CD4-positive, alpha-beta T cell treated with Interleukin-10 for 1 hour (primary cell): ENCODE results near the gene LDHAL6B.
A peak's percentile ranks its signal among the peaks of the same experiment; 100 is the strongest.

Experiments
- DNase-seq: peaks from one replicate; pipeline ENCODE4 v3.0.0-alpha.2; 2020

LDHAL6B gene

DNA sequence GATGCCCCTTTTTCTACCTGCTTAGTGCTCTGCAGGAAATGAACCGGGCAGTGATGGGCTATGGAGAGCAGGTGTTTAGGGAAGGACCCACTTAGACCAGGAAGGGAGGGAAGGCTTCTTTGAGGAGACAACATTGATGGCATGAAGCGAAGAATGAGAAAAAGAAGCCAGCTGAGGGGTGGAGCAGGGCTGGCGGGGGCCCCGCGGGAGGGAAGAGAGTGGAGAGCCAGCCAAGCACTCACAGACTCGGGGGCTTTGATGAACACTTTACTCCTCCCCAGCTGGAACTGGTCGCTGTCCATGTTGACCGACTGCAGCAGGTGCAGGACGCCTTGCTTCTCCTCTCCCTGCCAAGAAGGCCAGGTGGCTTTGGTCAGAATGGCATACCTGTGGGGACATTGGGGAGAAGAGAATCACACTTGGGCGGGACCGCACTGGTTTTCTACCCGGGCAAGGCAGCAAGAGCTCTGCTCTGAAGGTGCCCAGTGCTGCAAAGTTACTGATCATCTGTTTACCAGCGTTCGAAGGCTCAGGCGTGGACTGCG is 28.4 kb upstream of the LDHAL6B start:
- no peak for DNase-seq

DNA sequence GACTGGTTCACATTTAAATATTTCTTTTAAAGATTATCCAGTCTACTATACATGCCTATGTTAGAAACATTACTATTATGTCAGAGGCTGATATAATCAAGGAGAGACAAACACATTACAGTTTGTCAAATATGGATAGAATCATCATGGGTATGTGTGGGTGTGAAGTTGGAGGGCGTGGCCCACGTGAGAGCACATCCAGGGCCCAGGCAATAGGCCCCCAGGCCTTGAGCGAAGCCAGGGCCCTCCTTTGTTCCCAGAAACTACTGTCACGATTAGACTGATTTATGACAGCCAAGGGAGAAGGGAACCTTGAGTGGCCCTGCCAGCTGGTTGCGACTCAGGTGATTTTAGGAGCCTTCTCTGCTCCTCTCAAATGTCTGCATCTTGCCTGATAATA is 26.9 kb upstream of the LDHAL6B start:
- no peak for DNase-seq

DNA sequence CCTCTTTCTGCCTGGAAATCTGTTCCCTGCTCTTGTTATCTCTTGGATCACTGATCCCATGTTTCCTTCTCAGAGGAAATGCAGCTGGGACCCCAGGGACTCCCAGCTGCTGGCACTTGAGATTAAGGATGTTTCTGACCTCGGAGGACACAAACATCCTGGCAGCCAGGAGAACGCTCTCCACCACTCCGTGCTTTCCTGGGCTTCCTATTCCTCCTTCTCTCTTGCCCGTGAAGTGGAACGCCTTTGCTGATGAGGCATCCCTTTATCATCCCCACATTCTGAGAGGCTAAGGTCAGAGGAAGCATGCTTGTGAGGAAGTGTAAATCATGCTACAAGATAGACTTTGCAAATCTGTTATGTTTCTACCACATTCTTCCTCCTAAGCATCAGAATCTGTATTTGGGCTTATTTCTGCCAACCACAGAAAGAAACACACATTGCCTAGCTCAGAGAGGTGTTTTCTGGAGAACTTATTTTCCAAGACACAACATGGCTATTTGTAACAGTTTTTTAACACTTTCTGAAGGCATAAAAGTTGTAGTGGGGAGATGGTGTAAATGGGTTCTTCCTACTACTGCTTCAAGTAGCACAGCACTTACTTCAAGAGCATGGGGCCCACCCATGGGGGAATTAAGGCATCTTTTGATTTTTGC is 25.6 kb upstream of the LDHAL6B start:
- no peak for DNase-seq

DNA sequence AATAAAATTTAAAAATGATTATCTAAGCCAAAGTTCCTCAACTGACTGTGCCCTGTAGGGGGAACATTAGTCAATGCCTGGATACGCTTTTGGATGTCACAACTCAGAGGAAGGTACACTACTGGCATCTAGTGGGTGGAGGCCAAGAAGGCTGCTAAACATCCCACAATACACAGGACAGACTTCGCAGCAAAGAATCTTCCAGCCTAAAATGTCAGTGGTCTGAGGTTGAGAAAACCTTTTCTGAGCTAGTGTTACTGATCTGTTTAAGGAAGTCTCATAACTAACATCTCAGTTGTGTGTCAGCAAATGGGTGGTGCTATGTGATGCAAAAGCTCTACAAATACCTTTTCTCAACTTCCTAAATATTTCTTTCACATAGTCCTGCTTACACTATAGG is 20.9 kb upstream of the LDHAL6B start:
- peak; percentile 8 for DNase-seq

DNA sequence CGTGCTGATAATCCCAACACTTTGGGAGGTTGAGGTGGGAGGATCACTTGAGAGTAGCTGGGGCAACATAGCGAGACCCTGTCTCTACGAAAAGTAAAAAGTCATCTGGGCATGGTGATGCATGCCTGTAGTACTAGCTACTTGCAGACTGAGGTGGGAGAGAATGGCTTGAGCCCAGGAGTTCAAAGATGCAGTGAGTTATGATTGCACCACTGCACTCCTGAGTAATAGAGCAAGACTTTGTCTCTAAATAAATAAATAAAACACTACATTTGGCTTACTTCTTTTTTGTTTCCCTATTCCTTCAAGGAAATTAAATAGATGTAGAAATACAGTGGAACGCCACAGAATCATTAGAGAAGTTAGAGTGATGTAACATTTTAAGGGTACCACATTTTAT is 20.1 kb upstream of the LDHAL6B start:
- DNase-seq: no peak

DNA sequence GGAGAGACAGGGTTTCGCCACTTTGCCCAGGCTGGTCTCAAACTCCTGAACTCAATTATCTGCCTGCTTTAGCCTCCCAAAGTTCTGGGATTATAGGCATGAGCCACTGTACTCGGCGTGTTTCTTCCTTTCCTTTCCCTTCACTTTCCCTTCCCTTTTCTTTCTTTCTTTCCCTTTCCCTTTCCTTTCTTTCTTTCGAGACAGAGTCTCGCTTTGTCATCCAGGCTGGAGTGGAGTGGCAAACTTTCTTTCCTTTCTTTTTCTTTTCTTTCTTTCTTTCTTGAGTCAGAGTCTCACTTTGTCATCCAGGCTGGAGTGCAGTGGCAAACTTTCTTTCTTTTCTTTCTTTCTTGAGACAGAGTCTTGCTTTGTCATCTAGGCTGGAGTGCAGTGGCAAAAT is 17.4 kb upstream of the LDHAL6B start:
- DNase-seq: no peak

DNA sequence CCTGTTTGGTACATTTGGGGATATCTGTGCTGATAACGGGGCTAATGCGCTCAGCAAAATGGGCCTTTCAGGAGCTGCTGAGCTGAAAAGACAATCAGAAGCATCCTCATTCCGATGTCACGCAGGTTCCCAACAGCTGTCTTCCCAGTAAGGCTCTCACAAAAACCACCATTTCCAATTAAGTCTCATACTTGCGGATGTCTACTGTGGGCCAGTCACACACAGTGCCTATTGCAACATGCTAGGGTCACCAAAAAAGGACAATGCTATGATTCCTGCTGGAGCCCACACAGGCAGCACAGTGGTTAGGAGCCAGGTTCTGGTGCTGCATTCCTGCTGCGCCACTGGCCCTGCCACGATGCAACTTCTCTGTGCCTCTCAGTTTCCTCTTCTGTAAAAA is 16.4 kb upstream of the LDHAL6B start:
- DNase-seq: no peak

DNA sequence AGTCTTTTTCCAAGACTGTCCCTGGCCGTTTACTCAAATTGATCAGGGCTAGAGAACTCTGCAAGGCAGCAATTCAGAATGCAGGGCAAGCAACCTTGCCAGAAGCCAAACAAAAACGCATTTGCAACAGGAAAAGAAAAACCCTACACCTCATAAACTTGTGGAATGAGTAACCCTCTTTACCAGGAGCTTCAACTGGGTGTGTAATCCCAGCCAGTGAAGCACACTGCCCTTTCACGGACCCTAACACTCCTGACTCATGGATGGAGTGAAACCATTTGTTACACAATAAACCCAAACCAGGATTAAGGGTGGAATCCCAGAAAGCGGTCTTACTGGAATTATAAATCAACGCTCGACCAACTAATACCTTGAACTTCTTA is 14.8 kb upstream of the LDHAL6B start:
- no peak for DNase-seq

DNA sequence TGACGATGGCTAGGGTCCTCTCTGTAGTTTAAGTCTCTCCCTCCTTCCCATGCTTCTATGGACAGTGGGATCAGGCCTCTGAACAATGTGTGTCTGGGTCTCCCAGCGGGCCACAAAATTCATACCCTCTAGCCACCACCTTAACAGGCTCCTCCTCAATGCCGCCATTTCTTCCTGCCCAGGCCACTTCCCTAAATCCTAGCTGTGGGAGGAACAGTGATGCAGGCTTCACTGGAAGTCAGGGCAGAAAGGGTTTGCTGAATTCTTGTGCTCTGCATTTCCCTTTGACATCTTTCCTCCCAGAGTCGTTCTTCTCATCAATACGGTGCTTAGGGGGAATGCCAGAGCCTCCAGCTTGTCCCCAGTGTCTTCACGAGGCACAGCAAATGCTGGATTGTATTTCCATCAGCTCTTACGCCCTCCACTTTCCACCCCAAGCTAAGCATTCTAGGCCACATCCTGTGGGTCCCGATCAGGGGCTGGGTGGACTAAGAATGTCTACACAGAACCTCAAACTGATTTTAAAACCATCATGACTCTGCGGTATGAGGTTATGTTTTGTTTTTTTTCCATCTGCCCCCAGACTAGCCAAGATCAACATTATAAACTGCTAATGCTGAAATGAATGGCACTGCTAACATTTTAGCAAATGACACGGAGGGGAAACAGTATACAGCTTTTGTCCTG is 11.9 kb upstream of the LDHAL6B start:
- no peak for DNase-seq

DNA sequence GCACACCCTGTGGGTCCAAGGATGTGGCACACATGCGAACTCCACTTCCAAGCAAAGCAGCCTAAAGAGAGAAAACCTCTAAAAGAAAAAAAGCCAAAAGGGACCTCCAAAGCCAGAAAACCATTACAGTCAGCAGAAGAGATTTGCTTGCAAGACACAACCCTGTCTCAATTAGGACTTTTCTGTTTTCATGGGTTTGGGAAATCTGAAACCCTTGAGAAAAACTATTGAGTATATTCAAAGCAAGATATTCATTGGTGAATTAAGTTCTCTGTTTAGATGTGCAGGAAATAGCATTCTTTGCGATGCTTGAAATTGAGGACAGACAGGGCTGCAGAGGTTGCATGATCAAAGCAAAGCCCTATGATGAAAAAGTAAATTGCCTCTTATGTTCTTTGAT is 10.2 kb upstream of the LDHAL6B start:
- no peak for DNase-seq

DNA sequence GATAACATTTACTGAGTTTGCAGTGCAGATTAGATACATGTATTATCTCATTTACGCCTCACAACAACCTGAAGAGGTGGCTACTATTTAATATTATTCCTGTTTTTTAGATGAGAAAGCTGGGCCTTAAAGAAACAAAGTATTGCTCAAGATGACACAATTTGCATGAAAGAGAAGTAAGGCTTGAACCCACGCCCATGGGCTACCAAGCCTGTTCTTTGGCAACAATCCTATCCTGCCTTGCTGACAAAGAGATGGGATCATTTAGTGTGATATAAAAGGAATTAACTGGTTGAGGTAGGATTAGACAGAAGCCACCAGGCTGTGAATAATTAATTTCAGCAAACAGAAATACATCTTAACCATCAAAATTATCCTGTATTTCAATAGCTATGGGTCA is 9.2 kb upstream of the LDHAL6B start:
- no peak for DNase-seq

DNA sequence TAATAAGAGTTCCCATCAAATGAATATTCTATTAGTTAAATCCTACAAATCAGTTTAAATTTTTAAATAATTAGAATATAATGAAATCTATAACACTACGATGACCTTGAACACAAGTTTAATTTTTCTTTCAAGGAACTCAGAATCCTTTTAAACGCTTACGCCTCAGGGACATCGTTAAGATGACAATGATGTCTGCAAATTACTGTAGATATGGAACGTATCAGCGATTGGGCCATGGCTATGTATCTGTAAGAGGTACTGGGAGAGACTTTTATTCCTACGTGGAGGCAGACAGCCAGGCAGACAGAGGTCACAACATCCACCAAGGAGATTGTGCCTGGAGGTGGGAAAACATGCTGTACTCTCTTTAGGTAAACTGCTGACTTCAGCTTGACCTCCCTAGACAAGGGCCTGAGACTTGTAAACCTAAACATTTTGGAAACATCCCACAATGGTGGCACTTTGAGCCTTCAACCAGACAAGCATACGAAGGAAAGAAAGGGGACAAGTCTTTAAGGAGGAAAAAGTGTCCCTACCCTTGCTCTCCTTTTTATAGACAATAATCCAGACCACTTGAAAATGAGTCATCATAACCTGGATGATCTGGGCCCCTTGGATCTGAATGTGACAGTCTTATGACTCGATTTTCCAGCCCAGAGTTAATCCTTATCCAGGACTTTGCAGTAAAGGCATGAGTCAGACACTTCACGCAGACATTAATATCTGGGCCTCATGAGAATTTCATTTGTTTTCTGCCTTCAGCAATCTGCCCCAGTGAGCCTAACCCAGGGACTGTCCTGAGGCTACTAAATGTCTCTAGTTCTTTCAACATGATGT is 6.8 kb upstream of the LDHAL6B start:
- no peak for DNase-seq

DNA sequence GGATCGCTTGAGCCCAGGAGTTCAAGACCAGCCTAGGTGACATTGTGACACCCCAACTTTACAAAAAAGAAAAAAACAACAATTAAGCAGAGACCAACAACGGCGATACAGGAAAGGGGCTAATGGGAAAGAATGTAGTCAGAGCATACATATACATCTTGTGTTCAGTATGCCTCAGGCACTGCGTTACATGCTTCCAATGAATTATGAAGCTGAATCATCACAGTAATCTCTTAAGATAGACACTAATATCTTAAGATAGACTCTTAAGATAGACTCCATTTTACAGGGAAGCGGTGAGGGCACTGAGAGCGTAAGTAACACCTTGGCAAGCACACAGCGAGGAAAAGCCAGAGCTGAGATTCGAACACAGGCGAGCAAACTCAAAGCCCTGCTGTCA is 6.1 kb upstream of the LDHAL6B start:
- no peak for DNase-seq

DNA sequence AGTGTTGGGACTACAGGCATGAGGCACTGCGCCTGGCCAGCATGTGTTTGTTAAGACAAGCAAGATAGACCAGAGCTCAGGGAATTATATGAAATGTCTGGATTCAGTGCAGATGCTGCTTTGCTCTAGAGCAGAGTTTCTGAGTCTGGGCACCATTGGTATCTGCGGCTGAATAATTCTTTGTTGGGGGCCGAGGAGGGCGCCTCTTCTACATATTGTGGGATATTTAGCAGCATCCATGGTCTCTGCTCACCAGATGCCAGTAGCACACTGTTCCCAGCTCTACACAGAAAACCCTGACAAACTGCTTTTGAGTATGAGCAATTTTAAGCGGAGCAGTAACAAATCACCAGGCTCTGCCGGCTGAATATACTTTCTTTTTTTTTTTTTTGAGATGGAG is 3.6 kb upstream of the LDHAL6B start:
- no peak for DNase-seq

DNA sequence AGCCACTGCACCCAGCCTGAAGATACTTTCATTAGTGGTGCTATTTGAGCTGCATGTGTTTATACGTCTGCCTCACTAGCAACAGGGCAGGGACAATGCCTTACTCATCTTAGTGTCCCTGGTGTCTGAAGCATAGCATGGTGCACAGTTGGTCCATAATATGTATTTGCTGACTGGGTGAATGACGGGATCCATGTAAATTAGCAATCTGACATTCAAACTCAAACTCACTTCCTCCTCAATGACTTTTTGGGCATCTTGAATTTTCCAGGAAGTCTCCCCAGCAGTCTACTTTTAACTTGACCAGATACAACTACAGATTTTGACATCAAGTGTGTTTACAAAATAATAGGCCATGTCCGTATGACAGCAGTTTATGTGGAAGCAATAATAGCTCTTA is 3.0 kb upstream of the LDHAL6B start:
- DNase-seq: no peak

DNA sequence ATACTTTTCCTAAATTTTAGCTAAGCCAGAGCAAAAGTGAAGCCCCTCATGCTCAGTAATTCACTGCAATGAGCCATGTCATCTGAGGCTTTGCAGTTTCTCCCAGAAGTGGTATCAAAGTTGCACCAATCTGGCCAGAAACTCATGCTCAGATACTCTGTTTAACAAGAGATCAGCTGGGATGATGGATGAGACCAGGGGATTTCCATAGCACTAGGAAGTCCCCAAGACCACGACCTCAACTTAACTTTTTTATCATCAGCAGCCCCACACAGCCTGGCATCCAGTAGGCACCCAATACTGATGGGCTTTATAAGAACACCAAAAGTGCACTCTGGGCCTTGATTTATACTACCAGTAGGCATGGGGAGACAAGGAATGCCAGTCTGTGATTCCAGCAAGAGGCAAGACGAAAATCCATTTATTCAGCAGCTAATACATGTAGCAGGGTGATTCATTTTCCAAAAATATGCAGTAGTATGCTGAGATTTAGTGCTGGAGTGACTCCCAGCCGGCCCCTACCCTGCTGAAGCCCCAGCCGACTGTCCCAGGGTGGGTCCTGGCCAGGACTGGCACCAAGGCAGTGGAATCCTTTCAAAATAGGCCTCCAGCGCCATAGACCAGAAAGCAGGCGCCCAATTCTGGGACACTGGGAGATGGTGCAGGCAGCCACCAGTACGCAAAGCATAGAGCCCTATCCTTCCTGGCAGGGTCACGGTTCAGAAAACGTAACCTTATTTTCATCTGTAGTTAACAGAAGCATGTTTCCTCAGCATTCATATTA is 612 bp upstream of the LDHAL6B start:
- DNase-seq: no peak

DNA sequence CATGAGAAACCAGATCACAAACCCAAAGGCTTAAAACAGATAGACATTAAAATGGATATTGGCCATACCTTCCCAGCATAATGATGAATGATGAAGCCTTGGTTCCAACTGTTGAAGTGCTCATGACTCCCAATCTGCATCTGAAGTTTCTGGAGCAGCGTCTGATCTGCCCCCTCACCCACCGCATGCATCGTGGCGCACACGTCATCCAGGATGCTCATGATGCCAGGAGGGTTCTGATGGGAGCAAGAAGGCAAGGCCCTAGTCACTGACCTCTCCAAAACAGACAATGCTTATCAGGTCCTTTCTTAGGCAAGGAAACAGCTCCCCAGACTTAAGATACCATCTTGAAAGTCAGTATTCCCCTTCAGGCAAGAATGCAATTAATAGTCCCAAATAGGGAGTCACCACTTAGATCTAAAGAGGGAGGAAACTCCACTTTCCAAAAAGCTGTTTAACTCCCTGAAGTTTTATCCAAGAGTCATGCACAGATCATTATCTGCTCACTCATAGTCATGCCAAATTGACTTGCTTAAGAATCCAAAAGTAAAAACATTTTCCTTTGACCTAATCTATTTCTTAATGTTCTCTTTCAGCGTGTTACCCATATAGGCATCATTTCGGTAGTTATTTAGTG is 2.1 kb downstream of the LDHAL6B start:
- DNase-seq: no peak

DNA sequence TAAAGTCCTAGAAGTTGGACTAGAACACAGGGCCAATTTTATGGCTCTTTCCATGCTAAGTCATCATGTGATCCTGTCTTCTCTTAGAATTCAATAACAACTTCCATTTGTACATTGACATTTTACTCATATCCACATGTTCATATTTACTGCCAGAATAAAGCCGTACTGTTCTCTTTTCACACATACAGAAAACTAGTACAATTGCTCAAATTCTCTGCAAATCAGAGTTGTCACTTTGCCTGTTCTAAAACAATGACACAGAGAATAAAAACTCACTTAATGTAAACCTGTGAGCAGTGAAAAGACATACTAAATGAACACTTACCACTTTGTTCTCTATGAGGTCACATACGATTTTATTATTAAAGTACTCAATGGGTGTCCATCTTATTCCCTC is 3.5 kb downstream of the LDHAL6B start:
- no peak for DNase-seq

DNA sequence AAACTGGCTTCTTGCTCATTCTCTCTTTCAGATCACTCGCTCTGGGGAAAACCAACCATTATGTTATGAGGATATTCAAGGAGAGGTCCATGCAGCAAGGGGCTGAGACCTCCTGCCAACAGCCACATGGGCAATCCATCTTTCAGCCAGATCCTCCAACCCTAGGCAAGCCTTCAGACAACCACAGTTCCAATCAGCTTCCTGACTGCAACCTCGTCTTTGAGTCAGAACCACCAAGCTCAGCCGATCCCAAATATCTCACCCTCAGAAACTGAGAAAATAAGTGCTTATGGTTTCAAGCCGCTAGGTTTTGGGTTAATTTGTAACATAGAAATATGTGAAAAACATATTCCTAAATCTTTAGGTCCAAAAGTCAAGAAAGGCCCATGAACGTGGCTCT is 10.3 kb downstream of the LDHAL6B start:
- no peak for DNase-seq

DNA sequence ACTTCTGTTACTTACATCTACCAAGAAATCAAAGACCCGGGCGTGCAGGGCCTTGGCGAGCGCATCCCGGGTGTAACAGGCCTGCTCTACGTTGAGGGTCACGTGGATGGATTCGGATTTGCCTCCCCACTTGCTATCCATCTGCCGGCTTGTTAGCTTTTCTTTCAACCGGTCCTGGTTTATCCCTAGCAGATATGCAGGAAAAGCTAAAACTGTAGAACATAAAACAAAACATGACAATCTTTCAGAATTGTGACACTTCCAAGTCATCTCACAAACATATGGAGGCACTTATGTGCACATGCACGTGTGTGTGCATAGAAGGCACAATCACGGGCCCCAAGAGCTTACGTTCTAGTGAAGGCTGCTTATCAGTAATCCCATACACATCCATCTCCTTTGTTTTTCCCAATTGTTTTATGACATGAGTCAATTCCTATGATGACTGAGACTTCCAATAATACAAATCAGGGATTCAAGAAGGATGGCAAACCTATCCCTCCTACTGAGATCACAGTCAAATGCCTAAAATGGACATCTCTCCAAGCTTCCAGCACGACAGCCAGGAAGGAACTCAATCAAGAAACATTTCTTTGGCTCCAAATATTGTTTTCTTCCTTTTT is 11.3 kb downstream of the LDHAL6B start:
- no peak for DNase-seq

DNA sequence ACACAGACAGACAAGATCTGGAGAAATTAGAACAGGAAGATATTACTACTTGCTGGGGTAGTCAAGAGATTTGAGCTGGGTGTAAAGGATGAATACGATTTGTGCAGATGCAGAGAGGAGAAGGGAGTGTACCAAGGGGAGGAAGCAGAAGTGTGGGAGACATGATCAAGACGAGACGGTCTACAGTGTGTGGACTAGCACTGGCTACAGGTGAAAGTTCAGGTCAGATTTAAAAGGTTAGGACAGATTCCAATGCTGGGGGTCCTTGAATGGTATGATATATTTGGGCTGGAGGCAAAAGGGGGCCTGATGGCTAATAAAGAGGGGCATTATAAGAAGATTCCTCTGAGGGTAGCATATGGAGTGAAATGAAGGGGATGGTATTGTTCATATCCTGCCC is 12.1 kb downstream of the LDHAL6B start:
- DNase-seq: no peak
